HG02981 (cell line): Measurements from ENCODE around the gene SASH3.

ENCODE experiments used
- ATAC-seq: cut with Tn5 transposase; IDR thresholded peaks from one replicate; pipeline ENCODE4 v1.9.1; 2021; ENCODE audit warnings: mild to moderate bottlenecking, moderate library complexity; ENCODE audit not compliant: unreplicated experiment

Gene SASH3

GRCh38 chrX:129804806-129805205 is 25.1 kb downstream of the SASH3 start:
- ATAC-seq = no peak

- no peak for ATAC-seq
Measured at GRCh38 chrX:129808158-129808828, 28.5 kb downstream of the SASH3 start.

GRCh38 chrX:129808829-129809796 is 29.4 kb downstream of the SASH3 start:
- ATAC-seq = no peak

- ATAC-seq = no peak
Measured at GRCh38 chrX:129813662-129814368, 34.1 kb downstream of the SASH3 start.

- ATAC-seq = no peak
Measured at GRCh38 chrX:129818123-129818522, 38.4 kb downstream of the SASH3 start.

- ATAC-seq = no peak
Measured at GRCh38 chrX:129823115-129823514, 43.4 kb downstream of the SASH3 start.

GRCh38 chrX:129823522-129823921 is 43.8 kb downstream of the SASH3 start:
- no peak for ATAC-seq

GRCh38 chrX:129824620-129825019 is 44.9 kb downstream of the SASH3 start:
- ATAC-seq = no peak

- no peak for ATAC-seq
Measured at GRCh38 chrX:129825746-129826505, 46.2 kb downstream of the SASH3 start.

- no peak for ATAC-seq
Measured at GRCh38 chrX:129830494-129830893, 50.7 kb downstream of the SASH3 start.

GRCh38 chrX:129831091-129831885 is 51.5 kb downstream of the SASH3 start:
- no peak for ATAC-seq

GRCh38 chrX:129833153-129833990 is 53.6 kb downstream of the SASH3 start:
- no peak for ATAC-seq

GRCh38 chrX:129836827-129837226 is 57.1 kb downstream of the SASH3 start:
- no peak for ATAC-seq

GRCh38 chrX:129840344-129840743 is 60.6 kb downstream of the SASH3 start:
- no peak for ATAC-seq

GRCh38 chrX:129842510-129843208 is 62.9 kb downstream of the SASH3 start:
- no peak for ATAC-seq

- ATAC-seq = no peak
Measured at GRCh38 chrX:129843209-129843458, 63.4 kb downstream of the SASH3 start.

GRCh38 chrX:129843459-129844306 is 63.9 kb downstream of the SASH3 start, which contains the start of gene ZDHHC9:
Gene ZDHHC9 (minus strand): TSS chrX:129843886. CDS start chrX:129841945, 1,941 bp downstream.
- peak; percentile 99 for ATAC-seq
